BE2C (cell line): ENCODE results near the gene ZDHHC24.
A peak's percentile ranks its signal among the peaks of the same experiment; 100 is the strongest.

ENCODE experiments used
- DNase-seq: peaks from one replicate; pipeline ENCODE4 v3.0.0-alpha.2; 2020
- H3K27me3 ChIP-seq: fragments of 250-450 bp; sonication (Bioruptor Pico); 2 replicates; pipeline ENCODE4 v1.5.1; 2020; ENCODE audit warnings: mild to moderate bottlenecking
- H3K36me3 ChIP-seq: fragments of 250-450 bp; sonication (Bioruptor Pico); 2 replicates; pipeline ENCODE4 v1.5.1; 2020; ENCODE audit warnings: mild to moderate bottlenecking
- H3K4me1 ChIP-seq: fragments of 250-450 bp; sonication (Bioruptor Pico); 2 replicates; pipeline ENCODE4 v1.5.1; 2020
- H3K4me3 ChIP-seq: 2 replicates; pipeline ENCODE4 v1.5.1; 2011; ENCODE audit warnings: low read depth, low read length
- H3K9me3 ChIP-seq: fragments of 250-450 bp; sonication (Bioruptor Pico); 2 replicates; pipeline ENCODE4 v1.5.1; 2020
- CTCF ChIP-seq: IDR thresholded peaks from 2 replicates; pipeline ENCODE4 v1.5.1; 2012; ENCODE audit warnings: mild to moderate bottlenecking, low read depth, low read length

The ZDHHC24 gene

GRCh38 chr11:66524304-66525040 is 21.4 kb downstream of the ZDHHC24 start:
- H3K27me3 ChIP-seq, result no peaks in the 10 kb centered on the region
- no peaks in the 10 kb centered on the region for H3K4me1 ChIP-seq
- no peak for TF ChIP-seq CTCF
- no peak overlapping the region for H3K4me3 ChIP-seq
- no peaks in the 10 kb centered on the region for H3K9me3 ChIP-seq
- H3K36me3 ChIP-seq, result peaks cover 17% of the 10 kb centered on the region
- DNase-seq, result no peak

GRCh38 chr11:66523611-66524010 is 22.2 kb downstream of the ZDHHC24 start:
- no peak for TF ChIP-seq CTCF
- H3K36me3 ChIP-seq, result peaks cover 17% of the 10 kb centered on the region

GRCh38 chr11:66510990-66511339 is 34.9 kb downstream of the ZDHHC24 start:
- Histone ChIP-seq H3K9me3 (no peaks in the 10 kb centered on the region), H3K36me3 (peaks cover 9% of the 10 kb centered on the region), H3K4me3 (peak overlapping the region; percentile 100), H3K4me1 (no peaks in the 10 kb centered on the region), H3K27me3 (no peaks in the 10 kb centered on the region)
- no peak for TF ChIP-seq CTCF
- no peak for DNase-seq

More at GRCh38 chr11:66523611-66524010, 22.2 kb downstream of the ZDHHC24 start:
- no peaks in the 10 kb centered on the region for H3K4me1 ChIP-seq
- DNase-seq, result no peak
- no peaks in the 10 kb centered on the region for H3K27me3 ChIP-seq
- H3K4me3 ChIP-seq, result no peak overlapping the region
- no peaks in the 10 kb centered on the region for H3K9me3 ChIP-seq

- TF ChIP-seq CTCF, result no peak
- DNase-seq, result peak; percentile 91
- H3K9me3 ChIP-seq, result no peaks in the 10 kb centered on the region
- H3K27me3 ChIP-seq, result no peaks in the 10 kb centered on the region
- H3K4me3 ChIP-seq, result peak within 1 kb of the TSS; percentile 100
- no peaks in the 10 kb centered on the region for H3K4me1 ChIP-seq
- H3K36me3 ChIP-seq, result peaks cover 9% of the 10 kb centered on the region
Measured at GRCh38 chr11:66510271-66510989, 35.4 kb downstream of the ZDHHC24 start, which contains the start of gene BBS1. BBS1 (plus strand) TSS chr11:66510635; CDS start chr11:66510660, 25 bp downstream.

- TF ChIP-seq CTCF, result no peak
- no peak overlapping the region for H3K4me3 ChIP-seq
- H3K9me3 ChIP-seq, result no peaks in the 10 kb centered on the region
- H3K27me3 ChIP-seq, result no peaks in the 10 kb centered on the region
- H3K36me3 ChIP-seq, result peaks cover 7% of the 10 kb centered on the region
- DNase-seq, result no peak
- H3K4me1 ChIP-seq, result no peaks in the 10 kb centered on the region
Measured at GRCh38 chr11:66509131-66509561, 36.7 kb downstream of the ZDHHC24 start.
